ENCODE results near the gene HAP1. TPM values are rescaled to one million over a fixed set of nuclear protein-coding genes. Genes with fewer than 3 reads are reported as not detected.

Gene HAP1
- total RNA-seq, 4 donors from 2014 or later = 0.22 TPM; not detected in 3

GRCh38 chr17:41773731-41774193, 39.3 kb upstream of the HAP1 start:
- Histone ChIP-seq H3K4me1 (peaks cover 63 to 67% of the 10 kb centered on the region in 2 donors), H3K9me3 (no peaks in the 10 kb centered on the region), H3K36me3 (peaks cover 0 to 29% of the 10 kb centered on the region in 2 donors), H3K4me3 (no peak overlapping the region), H3K27ac (peak overlapping the region; percentile 36 to 94 (median 58)), H3K27me3 (no peaks in the 10 kb centered on the region)
- ATAC-seq (no peak), DNase-seq (no peak)
- intact Hi-C loops (cut with DNase I; ENCODE audit: low total_unique reads) (loop anchor here (2.0 kb wide), 1 partner anchor 37 kb away; no protein-coding TSS in a partner anchor), in situ Hi-C loops (cut with MboI; ENCODE audit: low sequenced_read_pairs in 4 of 4) (no loop called here)
- TF ChIP-seq CTCF (IDR thresholded peaks at IDR 0.05 in 4 of 5, conservative IDR thresholded peaks at IDR 0.05 in 1 of 5) = no peak
- no peak for TF ChIP-seq POLR2A (IDR thresholded peaks at IDR 0.05)

GRCh38 chr17:41773190-41773588, 38.7 kb upstream of the HAP1 start:
- no peaks in the 10 kb centered on the region for H3K9me3 ChIP-seq
- peaks cover 0 to 35% of the 10 kb centered on the region in 2 donors for H3K36me3 ChIP-seq
- H3K4me1 ChIP-seq = peaks cover 59 to 61% of the 10 kb centered on the region in 2 donors
- DNase-seq (peak; percentile 62 to 65), ATAC-seq (peak; percentile 19 to 46)
- H3K4me3 ChIP-seq = no peak overlapping the region
- in situ Hi-C loops (cut with MboI; ENCODE audit: low sequenced_read_pairs in 4 of 4) (no loop called here), intact Hi-C loops (cut with DNase I; ENCODE audit: low total_unique reads) (no loop called here)
- no peaks in the 10 kb centered on the region for H3K27me3 ChIP-seq
- peak overlapping the region; percentile 36 to 94 (median 58) for H3K27ac ChIP-seq
- TF ChIP-seq CTCF (IDR thresholded peaks at IDR 0.05 in 4 of 5, conservative IDR thresholded peaks at IDR 0.05 in 1 of 5) (no peak), POLR2A (IDR thresholded peaks at IDR 0.05) (no peak)

- peak overlapping the region; percentile 36 to 94 (median 58) for H3K27ac ChIP-seq
- H3K9me3 ChIP-seq = no peaks in the 10 kb centered on the region
- intact Hi-C loops (cut with DNase I; ENCODE audit: low total_unique reads) (no loop called here), in situ Hi-C loops (cut with MboI; ENCODE audit: low sequenced_read_pairs in 4 of 4) (no loop called here)
- no peak for TF ChIP-seq CTCF (IDR thresholded peaks at IDR 0.05 in 4 of 5, conservative IDR thresholded peaks at IDR 0.05 in 1 of 5)
- TF ChIP-seq POLR2A (IDR thresholded peaks at IDR 0.05) = no peak
- no peaks in the 10 kb centered on the region for H3K27me3 ChIP-seq
- DNase-seq (no peak), ATAC-seq (no peak)
- H3K4me3 ChIP-seq = no peak overlapping the region
- peaks cover 0 to 40% of the 10 kb centered on the region in 2 donors for H3K36me3 ChIP-seq
- H3K4me1 ChIP-seq = peaks cover 54 to 56% of the 10 kb centered on the region in 2 donors
Observed at GRCh38 chr17:41772586-41773189, 38.2 kb upstream of the HAP1 start.

GRCh38 chr17:41772218-41772585, 37.8 kb upstream of the HAP1 start:
- no peak for ATAC-seq

More at GRCh38 chr17:41772218-41772585, 37.8 kb upstream of the HAP1 start:
- Histone ChIP-seq H3K36me3 (peaks cover 0 to 44% of the 10 kb centered on the region in 2 donors), H3K9me3 (no peaks in the 10 kb centered on the region), H3K27ac (peak overlapping the region in 3 of 4 donors; percentile 36 to 94 (median 49)), H3K4me1 (peaks cover 49 to 52% of the 10 kb centered on the region in 2 donors), H3K4me3 (no peak overlapping the region), H3K27me3 (no peaks in the 10 kb centered on the region)
- in situ Hi-C loops (cut with MboI; ENCODE audit: low sequenced_read_pairs in 4 of 4) (no loop called here), intact Hi-C loops (cut with DNase I; ENCODE audit: low total_unique reads) (no loop called here)
- no peak for TF ChIP-seq POLR2A (IDR thresholded peaks at IDR 0.05)
- TF ChIP-seq CTCF (IDR thresholded peaks at IDR 0.05 in 4 of 5, conservative IDR thresholded peaks at IDR 0.05 in 1 of 5) = no peak
- no peak for DNase-seq
